Occipital lobe (tissue), 2 donors: ENCODE measurements around the gene CPLANE1. TPM values are rescaled to one million over a fixed set of nuclear protein-coding genes. Genes with fewer than 3 reads are reported as not detected.
A peak's percentile ranks its signal among the peaks of the same experiment; 100 is the strongest.
"Not testable (repeated sequence)": the region's sequence is repeated elsewhere in the genome, so short reads cannot be mapped to it uniquely, and the experiment has no call there.

Experiments
- DNase-seq: peaks from one replicate; lab custom pipeline; 2025; lab: John Stamatoyannopoulos, UW
- total RNA-seq: library from RNA; depleted of rRNA; stranded (reverse); fragments of >200 nt; gene quantifications from one replicate; pipeline ENCODE4 v1.2.3, GENCODE V29; 2014

The CPLANE1 gene
- total RNA-seq, 1 donor from 2014 or later, result 65.4 TPM

- DNase-seq, result no peak
These were observed 127.7 kb downstream of the CPLANE1 start for GRCh38 chr5:37121465-37121864.

- DNase-seq, result no peak
These were observed 128.1 kb downstream of the CPLANE1 start for GRCh38 chr5:37121027-37121426.

- DNase-seq, result no peak
These were observed 128.9 kb downstream of the CPLANE1 start for GRCh38 chr5:37120270-37120669.

- DNase-seq, result no peak
These were observed 132.8 kb downstream of the CPLANE1 start for GRCh38 chr5:37116359-37116758.

GRCh38 chr5:37112383-37112991 lies 136.7 kb downstream of the CPLANE1 start:
- DNase-seq, result no peak

GRCh38 chr5:37111426-37112382 lies 137.5 kb downstream of the CPLANE1 start:
- DNase-seq, result no peak

GRCh38 chr5:37110135-37110534 lies 139.0 kb downstream of the CPLANE1 start:
- DNase-seq, result no peak

GRCh38 chr5:37109338-37109737 lies 139.8 kb downstream of the CPLANE1 start:
- no peak for DNase-seq

GRCh38 chr5:37103302-37103701 lies 145.9 kb downstream of the CPLANE1 start:
- no peak for DNase-seq

- not testable (repeated sequence) for DNase-seq
These were observed 149.9 kb downstream of the CPLANE1 start for GRCh38 chr5:37099267-37099666.

- DNase-seq, result not testable (repeated sequence)
These were observed 155.4 kb downstream of the CPLANE1 start for GRCh38 chr5:37093795-37094194.

GRCh38 chr5:37090781-37091180 lies 158.4 kb downstream of the CPLANE1 start:
- no peak for DNase-seq

GRCh38 chr5:37090123-37090726 lies 159.0 kb downstream of the CPLANE1 start:
- no peak for DNase-seq

GRCh38 chr5:37088009-37088408 lies 161.2 kb downstream of the CPLANE1 start:
- DNase-seq, result no peak

GRCh38 chr5:37086466-37087173 lies 162.6 kb downstream of the CPLANE1 start:
- no peak for DNase-seq

GRCh38 chr5:37086026-37086425 lies 163.2 kb downstream of the CPLANE1 start:
- not testable (repeated sequence) for DNase-seq

- not testable (repeated sequence) for DNase-seq
These were observed 166.2 kb downstream of the CPLANE1 start for GRCh38 chr5:37082977-37083376.

GRCh38 chr5:37080697-37081096 lies 168.5 kb downstream of the CPLANE1 start:
- no peak for DNase-seq

- DNase-seq, result no peak
These were observed 172.0 kb downstream of the CPLANE1 start for GRCh38 chr5:37077146-37077545.

- no peak for DNase-seq
These were observed 173.7 kb downstream of the CPLANE1 start for GRCh38 chr5:37075399-37075950.

GRCh38 chr5:37071901-37072581 lies 177.1 kb downstream of the CPLANE1 start:
- peak; percentile 4 for DNase-seq
